Lung (tissue), 12 donors: Measurements from ENCODE around the gene HAS3. TPM values are rescaled to one million over a fixed set of nuclear protein-coding genes. Genes with fewer than 3 reads are reported as not detected.
"Not testable (repeated sequence)": the region's sequence is repeated elsewhere in the genome, so short reads cannot be mapped to it uniquely, and the experiment has no call there.

Experiments used
- ATAC-seq: fragments of 200-7000 bp; cut with Tn5 transposase; one replicate; pipeline ENCODE4 v1.9.1; 2020; ENCODE audit warnings: moderate number of reproducible peaks; ENCODE audit not compliant: insufficient read depth, low FRiP score
- DNase-seq, 3 donors: peaks; one replicate each; pipeline ENCODE4 v3.0.0-alpha.2; 2013 to 2017
- H3K27ac ChIP-seq, 2 donors: one replicate each; pipeline ENCODE4 v1.5.1; 2013; ENCODE audit warnings: mild to moderate bottlenecking in 2 of 2, moderate library complexity in 2 of 2, control low read depth in 1 of 2, inconsistent platforms in 1 of 2, low read depth in 1 of 2, low read length in 1 of 2
- H3K27me3 ChIP-seq, 3 donors: one replicate each; pipeline ENCODE4 v1.5.1; 2013; ENCODE audit warnings: low read length in 2 of 3; ENCODE audit not compliant: control insufficient read depth in 3 of 3, insufficient read depth in 3 of 3
- H3K36me3 ChIP-seq, 4 donors: one replicate each; pipeline ENCODE4 v1.5.1; 2013; ENCODE audit warnings: low read length in 4 of 4, mild to moderate bottlenecking in 1 of 4, moderate library complexity in 1 of 4; ENCODE audit not compliant: control insufficient read depth in 4 of 4, insufficient read depth in 4 of 4
- H3K4me1 ChIP-seq, 5 donors: one replicate each; pipeline ENCODE4 v1.5.1; 2013; ENCODE audit warnings: low read length in 5 of 5, mild to moderate bottlenecking in 2 of 5, moderate library complexity in 1 of 5; ENCODE audit not compliant: control insufficient read depth in 5 of 5, insufficient read depth in 5 of 5
- H3K4me3 ChIP-seq: one replicate; pipeline ENCODE4 v1.5.1; 2013; ENCODE audit warnings: mild to moderate bottlenecking, control low read depth, moderate library complexity
- H3K9ac ChIP-seq, 2 donors: one replicate each; pipeline ENCODE4 v1.5.1; 2013; ENCODE audit warnings: low read length in 2 of 2, control low read depth in 1 of 2; ENCODE audit not compliant: insufficient read depth in 1 of 2
- H3K9me3 ChIP-seq, 4 donors: one replicate each; pipeline ENCODE4 v1.5.1; 2013; ENCODE audit warnings: low read length in 3 of 4, mild to moderate bottlenecking in 1 of 4, moderate library complexity in 1 of 4; ENCODE audit not compliant: control insufficient read depth in 4 of 4, insufficient read depth in 3 of 4
- WGBS, 2 donors: extraction: QIAGEN DNeasy Blood & Tissue Kit; methylation state at CpG; one replicate each; pipeline ENCODE4 v1.1.7; 2013; 5-methylcytosine and 5-hydroxymethylcytosine counted together
- polyA plus RNA-seq, 2 donors: library from polyadenylated mRNA; stranded (reverse); fragments of 200-250 nt; gene quantifications; one replicate each; pipeline ENCODE4 v1.2.1, GENCODE V29; 2013
- total RNA-seq, 2 donors: library from RNA; depleted of rRNA in 1 of 2; stranded (reverse); fragments of >200 nt in 1 of 2; gene quantifications; one replicate each; pipeline ENCODE4 v1.2.1, GENCODE V29; 2014 to 2021
- TF ChIP-seq, protein P1 (sequence below): IDR thresholded peaks from 2 replicates; pipeline ENCODE4 v1.5.1; 2012; ENCODE audit warnings: mild to moderate bottlenecking; ENCODE audit errors: control extremely low read depth, extremely low read depth
- donor health status: control.
- donor health status: control.
- donor health status: Bipolar disorder and iron deficiency.
- donor health status: healthy.
- donor health status: DM: yes; HTN: yes; CAD: no.

Gene HAS3
- total and polyA plus RNA-seq, 4 donors = 5.1 to 37.5 (median 19.0) TPM

- Histone ChIP-seq H3K27me3 (no peaks in the 10 kb centered on the region), H3K9me3 (no peaks in the 10 kb centered on the region), H3K27ac (no peak overlapping the region), H3K4me1 (peaks cover 0 to 11% (median 8%) of the 10 kb centered on the region in 5 donors), H3K9ac (no peak overlapping the region), H3K36me3 (peaks cover 0 to 4% (median 2%) of the 10 kb centered on the region in 4 donors), H3K4me3 (no peak overlapping the region)
- TF ChIP-seq, protein P1, sequence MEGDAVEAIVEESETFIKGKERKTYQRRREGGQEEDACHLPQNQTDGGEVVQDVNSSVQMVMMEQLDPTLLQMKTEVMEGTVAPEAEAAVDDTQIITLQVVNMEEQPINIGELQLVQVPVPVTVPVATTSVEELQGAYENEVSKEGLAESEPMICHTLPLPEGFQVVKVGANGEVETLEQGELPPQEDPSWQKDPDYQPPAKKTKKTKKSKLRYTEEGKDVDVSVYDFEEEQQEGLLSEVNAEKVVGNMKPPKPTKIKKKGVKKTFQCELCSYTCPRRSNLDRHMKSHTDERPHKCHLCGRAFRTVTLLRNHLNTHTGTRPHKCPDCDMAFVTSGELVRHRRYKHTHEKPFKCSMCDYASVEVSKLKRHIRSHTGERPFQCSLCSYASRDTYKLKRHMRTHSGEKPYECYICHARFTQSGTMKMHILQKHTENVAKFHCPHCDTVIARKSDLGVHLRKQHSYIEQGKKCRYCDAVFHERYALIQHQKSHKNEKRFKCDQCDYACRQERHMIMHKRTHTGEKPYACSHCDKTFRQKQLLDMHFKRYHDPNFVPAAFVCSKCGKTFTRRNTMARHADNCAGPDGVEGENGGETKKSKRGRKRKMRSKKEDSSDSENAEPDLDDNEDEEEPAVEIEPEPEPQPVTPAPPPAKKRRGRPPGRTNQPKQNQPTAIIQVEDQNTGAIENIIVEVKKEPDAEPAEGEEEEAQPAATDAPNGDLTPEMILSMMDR = no peak
- no peak for DNase-seq
- 73 to 78% methylated on average over 3 of the region's 3 CpGs for WGBS, 2 donors
- no peak for ATAC-seq
Measured at GRCh38 chr16:69126221-69126620, 20.8 kb downstream of the HAS3 start.

- H3K4me1 ChIP-seq = peaks cover 0 to 11% (median 9%) of the 10 kb centered on the region in 5 donors
- DNase-seq = not testable (repeated sequence)
Measured at GRCh38 chr16:69126801-69127200, 21.3 kb downstream of the HAS3 start.

GRCh38 chr16:69127966-69128510 is 22.6 kb downstream of the HAS3 start:
- Histone ChIP-seq H3K4me3 (no peak overlapping the region), H3K27me3 (no peaks in the 10 kb centered on the region), H3K9me3 (no peaks in the 10 kb centered on the region), H3K4me1 (peaks cover under 1 to 11% (median 10%) of the 10 kb centered on the region in 5 donors), H3K36me3 (peaks cover 0 to 4% (median 2%) of the 10 kb centered on the region in 4 donors), H3K27ac (no peak overlapping the region), H3K9ac (no peak overlapping the region)
- DNase-seq (no peak), ATAC-seq (no peak)
- TF ChIP-seq, protein P1 = no peak
- WGBS, 2 donors = 93 to 94% methylated on average over 12 of the region's 12 CpGs

More at GRCh38 chr16:69126801-69127200, 21.3 kb downstream of the HAS3 start:
- not testable (repeated sequence) for H3K9ac ChIP-seq, ATAC-seq, H3K27me3 ChIP-seq, H3K9me3 ChIP-seq, H3K4me3 ChIP-seq, H3K27ac ChIP-seq, H3K36me3 ChIP-seq
- WGBS, 2 donors = 95 to 96% methylated on average over 10 of the region's 10 CpGs

- ATAC-seq (no peak), DNase-seq (no peak)
- Histone ChIP-seq H3K4me1 (peaks cover 3 to 23% (median 11%) of the 10 kb centered on the region in 5 donors), H3K27ac (no peak overlapping the region), H3K9ac (no peak overlapping the region), H3K36me3 (peaks cover 0 to 4% (median 3%) of the 10 kb centered on the region in 4 donors), H3K4me3 (no peak overlapping the region), H3K9me3 (no peaks in the 10 kb centered on the region), H3K27me3 (no peaks in the 10 kb centered on the region)
- TF ChIP-seq, protein P1 = no peak
- 66 to 71% methylated on average over 6 of the region's 6 CpGs for WGBS, 2 donors
Measured at GRCh38 chr16:69130461-69130860, 25.0 kb downstream of the HAS3 start.
